Stomach (tissue), 9 donors: ENCODE measurements around the gene TNFSF13B. TPM values are rescaled to one million over a fixed set of nuclear protein-coding genes. Genes with fewer than 3 reads are reported as not detected.

Experiments
- DNase-seq, 2 donors: peaks; one replicate each; pipeline versions ENCODE4 v3.0.0 to v3.0.0-alpha.2; 2013 to 2019
- H3K27ac ChIP-seq, 5 donors: fragments of 200-600 bp in 4 of 5; sonication (generic) in 4 of 5; one replicate each; pipeline ENCODE4 v1.5.1; 2013 to 2019; ENCODE audit warnings: mild to moderate bottlenecking in 1 of 5, moderate library complexity in 1 of 5
- H3K27me3 ChIP-seq, 3 donors: fragments of 200-600 bp; sonication (generic); one replicate each; pipeline ENCODE4 v1.5.1; 2017 to 2019; ENCODE audit warnings: mixed run types in 1 of 3
- H3K36me3 ChIP-seq, 4 donors: fragments of 200-600 bp; sonication (generic); 1 replicate in 3 of 4; 2 replicates in 1 of 4; pipeline ENCODE4 v1.5.1; 2016 to 2019
- H3K4me1 ChIP-seq, 4 donors: fragments of 200-600 bp; sonication (generic); one replicate each; pipeline ENCODE4 v1.5.1; 2016 to 2019
- H3K4me3 ChIP-seq, 4 donors: fragments of 200-600 bp; sonication (generic) in 3 of 4; one replicate each; pipeline ENCODE4 v1.5.1; 2016 to 2019; ENCODE audit warnings: mild to moderate bottlenecking in 1 of 4
- H3K9me3 ChIP-seq, 4 donors: fragments of 200-600 bp; sonication (generic); one replicate each; pipeline ENCODE4 v1.5.1; 2016 to 2019
- CTCF ChIP-seq, 7 experiments: fragments of 450-650 bp in 4 of 7; fragments of 200-600 bp in 3 of 7; sonication (generic) in 3 of 7; IDR thresholded peaks; one replicate each; pipeline ENCODE4 v1.5.1; 2016 to 2019; ENCODE audit warnings: antibody characterized with exemption in 7 of 7, control low read depth in 2 of 7, mild to moderate bottlenecking in 1 of 7
- EP300 ChIP-seq: sonication (generic); formaldehyde crosslinking; IDR thresholded peaks from one replicate; pipeline ENCODE4 v1.6.1; 2017; ENCODE audit warnings: antibody characterized with exemption
- POLR2A ChIP-seq, 4 donors: fragments of 450-650 bp; IDR thresholded peaks; one replicate each; pipeline ENCODE4 v1.6.1; 2016; ENCODE audit warnings: antibody characterized with exemption in 4 of 4, control low read depth in 2 of 4, mild to moderate bottlenecking in 1 of 4, moderate library complexity in 1 of 4
- POLR2AphosphoS5 ChIP-seq, 3 donors: sonication (generic); formaldehyde crosslinking; IDR thresholded peaks; one replicate each; pipeline ENCODE4 v1.6.1; 2016; ENCODE audit warnings: antibody characterized with exemption in 3 of 3
- WGBS, 5 donors: extraction: QIAGEN DNeasy Blood & Tissue Kit in 3 of 5; methylation state at CpG; one replicate each; pipeline versions ENCODE4 v1.1.5 to v1.1.7; 2013 to 2018; 5-methylcytosine and 5-hydroxymethylcytosine counted together
- intact Hi-C: fragments of 100-400 bp; cut with DNase I; formaldehyde crosslinking; loops from one replicate; pipeline ENCODE4 v1.15.1; 2023; ENCODE audit warnings: low total_unique reads
- polyA plus RNA-seq, 3 donors: library from polyadenylated mRNA; stranded (reverse); fragments of 200-250 nt; gene quantifications; one replicate each; pipeline ENCODE4 v1.2.3, GENCODE V29; 2013
- small RNA-seq, 4 donors: library from RNA; depleted of rRNA; stranded (forward); fragments of <200 nt; gene quantifications; one replicate each; pipeline ENCODE3, GENCODE V24; 2016
- total RNA-seq, 5 donors: library from RNA; depleted of rRNA; stranded (reverse); fragments of >200 nt; gene quantifications; one replicate each; pipeline versions ENCODE4 v1.1.0 to v1.2.3, GENCODE V29; 2014 to 2016
- donor health status: healthy with polysubstance abuse.
- donor health status: Bipolar disorder and iron deficiency.
- donor health status: healthy.

The TNFSF13B gene
- total and polyA plus RNA-seq, 8 donors = 0.89 to 12.3 (median 3.3) TPM

- Histone ChIP-seq H3K9me3 (no peaks in the 10 kb centered on the region), H3K36me3 (no peaks in the 10 kb centered on the region), H3K4me1 (no peaks in the 10 kb centered on the region), H3K4me3 (no peak overlapping the region), H3K27ac (no peak overlapping the region), H3K27me3 (peaks cover 0 to 8% (median 0%) of the 10 kb centered on the region in 3 donors)
- 40 to 66% (median 61%) methylated on average over 3 of the region's 3 CpGs for WGBS, 5 donors
- peak in 1 of 2 donors; percentile 53 for DNase-seq
- intact Hi-C loops = no loop called here
- TF ChIP-seq POLR2AphosphoS5 (IDR thresholded peaks at IDR 0.05) = no peak
- TF ChIP-seq EP300 = no peak
- no peak for TF ChIP-seq POLR2A (IDR thresholded peaks at IDR 0.05)
- TF ChIP-seq CTCF (IDR thresholded peaks at IDR 0.05) = no peak
These were observed 83.1 kb downstream of the TNFSF13B start for GRCh38 chr13:108352599-108352998.

DNA sequence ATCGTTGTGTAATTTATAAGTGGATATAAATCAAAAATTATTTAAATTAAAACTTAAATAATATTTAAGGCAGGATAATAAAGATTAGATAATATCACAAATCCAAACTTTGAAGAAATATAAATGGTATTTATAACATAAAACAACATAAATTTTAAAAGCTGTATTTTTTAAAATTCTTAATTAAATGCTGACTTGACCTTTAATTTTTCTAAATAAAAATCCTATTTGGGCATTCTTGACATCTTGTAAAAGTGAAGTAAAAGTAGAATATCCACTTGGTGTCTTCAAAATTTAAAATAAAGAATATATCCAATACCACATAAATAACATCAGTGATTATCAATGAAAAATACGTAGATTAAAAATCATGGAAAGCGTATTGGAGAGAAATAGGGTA, 87.7 kb downstream of the TNFSF13B start:
- intact Hi-C loops = no loop called here
- TF ChIP-seq CTCF (IDR thresholded peaks at IDR 0.05) (no peak), EP300 (no peak), POLR2AphosphoS5 (IDR thresholded peaks at IDR 0.05) (no peak)
- H3K4me3 ChIP-seq = no peak overlapping the region
- H3K36me3 ChIP-seq = no peaks in the 10 kb centered on the region
- H3K4me1 ChIP-seq = no peaks in the 10 kb centered on the region
- H3K27me3 ChIP-seq = peaks cover 0 to 10% (median 0%) of the 10 kb centered on the region in 3 donors
- WGBS, 5 donors = 91 to 98% (median 93%) methylated on average over 3 of the region's 3 CpGs
- no peaks in the 10 kb centered on the region for H3K9me3 ChIP-seq
- no peak for DNase-seq
- no peak overlapping the region for H3K27ac ChIP-seq

Small RNA genes within 50 kb of the gene (small RNA-seq; reads per million reads assigned to genes)
- 0 reads per million in 4 donors for gene RNA5SP39

Other genes with a start within 250 kb of the TNFSF13B start
- gene LIG4, start 54.2 kb upstream of the TNFSF13B start, total RNA-seq = 10 to 100 TPM in 2 of 5 donors, 1 to 10 TPM in 2, not detected in 1; 7.6 to 13.9 (median 11.0) TPM
- gene LIG4, start 54.2 kb upstream of the TNFSF13B start, polyA plus RNA-seq = 1 to 10 TPM; 4.0 to 5.8 (median 4.3) TPM
- 10 to 100 TPM in 2 of 5 donors, 1 to 10 TPM in 3; 1.4 to 25.3 (median 7.7) TPM for gene ABHD13, start 51.3 kb upstream of the TNFSF13B start, total RNA-seq
- gene ABHD13, start 51.3 kb upstream of the TNFSF13B start, polyA plus RNA-seq = 1 to 10 TPM; 2.9 to 3.4 (median 3.2) TPM